GM19397 (cell line): Measurements from ENCODE around the gene SH2D3C.

Experiments used
- ATAC-seq: cut with Tn5 transposase; IDR thresholded peaks from one replicate; pipeline ENCODE4 v1.9.1; 2021; ENCODE audit warnings: mild to moderate bottlenecking, moderate library complexity; ENCODE audit not compliant: unreplicated experiment

Gene SH2D3C

DNA sequence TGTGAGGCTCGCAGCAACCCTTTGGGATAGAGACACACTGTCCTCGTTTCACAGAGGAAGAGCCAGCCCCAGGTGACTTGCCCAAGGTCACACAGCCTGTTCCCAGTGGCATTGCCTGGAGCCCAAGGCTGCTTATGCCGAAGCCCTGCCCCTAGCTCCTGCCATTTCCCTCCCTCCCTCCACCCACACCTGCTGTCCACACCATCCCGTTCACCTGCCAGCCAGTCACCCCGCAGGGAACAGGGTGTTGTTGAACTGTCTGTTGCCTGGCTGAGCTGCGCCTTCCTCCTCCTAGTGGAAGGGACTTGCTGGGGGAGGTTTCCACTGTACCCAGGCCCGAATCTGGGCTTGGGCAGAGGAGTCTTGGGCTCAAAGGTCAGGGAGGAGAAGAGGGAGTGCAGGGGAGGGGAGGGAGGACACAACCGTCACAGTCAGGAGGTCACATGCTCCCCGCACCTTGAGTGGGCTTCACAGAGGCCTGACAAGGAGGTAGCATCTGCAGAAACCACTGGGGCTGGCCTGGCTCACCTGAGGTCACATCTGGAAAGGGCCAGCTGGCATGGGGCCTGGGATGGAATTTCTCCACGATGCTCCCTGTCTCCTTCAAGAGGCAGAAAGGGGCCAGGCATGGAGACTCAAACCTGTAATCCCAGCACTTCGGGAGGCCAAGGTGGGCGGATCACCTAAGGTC, 56.3 kb downstream of the SH2D3C start:
- no peak for ATAC-seq

DNA sequence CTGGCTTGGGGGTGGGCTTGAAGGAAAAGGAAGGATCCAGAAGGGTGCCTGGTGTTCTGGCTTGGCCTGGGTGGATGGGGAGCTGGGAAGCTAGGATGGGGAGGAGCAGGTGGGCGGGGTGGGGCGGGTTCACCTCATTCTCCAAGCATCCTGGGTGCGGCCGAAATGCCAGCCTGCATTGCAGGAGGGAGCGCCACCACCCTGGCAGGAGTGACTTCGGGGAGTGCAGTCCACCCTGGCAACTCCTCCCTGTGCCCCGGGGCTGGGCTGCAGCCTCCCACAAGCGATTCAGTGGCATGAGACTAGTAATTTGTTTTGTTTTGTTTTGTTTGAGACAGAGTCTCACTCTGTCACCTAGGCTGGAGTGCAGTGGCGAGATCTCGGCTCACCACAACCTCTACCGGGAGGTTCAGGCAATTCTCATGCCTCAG, 57.1 kb downstream of the SH2D3C start:
- no peak for ATAC-seq

DNA sequence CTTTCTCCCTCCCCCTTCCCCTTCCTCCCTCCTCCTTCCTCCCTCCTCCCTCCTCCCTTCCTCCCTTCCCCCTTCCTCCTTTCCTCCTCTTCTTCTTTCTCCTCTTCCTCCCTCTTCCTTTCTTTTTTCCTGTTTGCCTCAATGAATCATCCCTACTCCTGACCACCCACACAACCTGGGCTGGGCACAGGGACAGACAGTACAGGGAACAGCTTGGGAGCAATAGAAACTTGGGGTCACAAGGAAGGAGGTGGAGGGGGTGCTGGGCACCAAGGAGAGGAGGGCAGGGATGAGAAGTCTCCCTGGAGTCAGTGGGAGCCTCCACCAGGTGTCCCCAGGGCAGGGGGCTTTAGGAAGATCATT, 57.6 kb downstream of the SH2D3C start:
- ATAC-seq: no peak

DNA sequence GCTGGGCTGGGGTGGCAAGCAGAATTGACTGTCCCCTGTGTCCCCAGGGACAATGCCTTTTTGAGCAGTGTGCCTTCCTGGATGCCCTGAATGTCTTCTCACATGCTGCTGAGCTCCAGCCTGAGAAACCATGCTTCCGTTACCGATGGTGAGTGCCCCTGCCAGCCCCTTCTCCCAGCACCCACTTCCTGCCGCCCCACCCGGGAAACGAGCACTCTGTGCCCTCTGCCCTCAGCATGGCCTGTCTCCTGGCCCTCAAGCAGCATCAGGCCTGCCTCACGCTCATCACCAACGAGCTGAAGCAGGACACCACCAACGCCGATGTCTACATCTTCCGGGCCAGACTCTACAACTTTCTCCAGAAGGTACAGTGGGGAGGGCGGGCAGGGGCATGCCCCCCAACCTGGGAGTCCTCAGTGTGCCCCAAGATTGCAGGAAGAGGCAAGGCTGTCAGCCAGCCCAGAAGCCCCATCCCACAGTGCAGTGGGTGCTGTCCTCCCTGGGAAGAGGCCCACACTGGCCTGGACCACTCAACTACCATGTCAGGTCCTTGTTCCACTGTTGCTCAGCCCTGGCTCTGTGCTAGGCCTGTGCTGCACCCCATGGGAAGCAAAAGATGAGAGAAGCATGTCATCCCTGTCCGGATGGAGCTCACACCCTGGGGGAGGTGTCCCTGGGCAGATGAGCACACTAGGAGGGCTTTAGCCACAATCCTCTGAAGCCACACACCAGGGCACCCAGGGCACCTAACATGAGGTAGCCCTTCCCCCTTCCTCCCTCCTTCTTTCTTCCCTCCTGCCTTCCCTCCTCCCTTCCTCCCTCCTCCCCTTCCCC, 58.2 kb downstream of the SH2D3C start:
- no peak for ATAC-seq

DNA sequence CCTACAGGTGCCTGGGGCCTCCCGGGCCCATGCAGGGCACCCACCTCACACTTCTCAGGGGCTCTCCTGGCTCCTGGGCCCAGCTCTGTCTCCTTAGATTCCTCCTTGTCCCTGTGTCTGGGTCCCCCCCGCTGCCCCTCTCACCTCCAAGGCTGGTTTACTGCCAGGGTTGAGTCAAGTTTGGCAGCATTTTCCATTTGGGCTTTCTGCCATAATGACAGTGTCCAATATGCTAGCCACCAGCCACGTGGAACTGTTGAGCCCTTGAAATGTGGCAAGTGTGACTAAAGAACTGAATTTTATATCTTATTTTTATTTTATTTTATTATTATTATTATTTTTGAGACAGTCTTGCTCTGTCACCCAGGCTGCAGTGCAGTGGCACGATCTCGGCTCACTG, 60.7 kb downstream of the SH2D3C start:
- ATAC-seq: no peak

DNA sequence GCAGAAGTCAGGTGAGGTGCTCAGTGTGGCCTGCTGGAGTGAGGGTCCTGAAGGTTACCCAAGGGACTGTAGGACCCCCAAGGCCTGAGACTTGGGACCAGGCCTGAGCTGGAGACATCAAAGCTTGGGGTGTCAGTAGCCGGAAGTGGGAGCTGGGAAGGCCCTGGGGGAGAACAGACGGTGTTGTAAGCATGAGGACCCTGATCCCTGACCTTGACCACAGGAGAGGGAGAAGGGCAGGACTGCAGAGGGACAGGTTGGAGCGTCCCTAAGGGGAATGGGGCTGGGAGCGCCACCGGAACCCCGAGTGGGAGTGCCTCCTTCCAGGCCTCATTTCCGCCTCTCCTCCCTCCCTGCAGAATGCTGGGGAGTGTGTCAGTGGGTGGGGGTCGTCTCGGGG, 62.1 kb downstream of the SH2D3C start:
- no peak for ATAC-seq

DNA sequence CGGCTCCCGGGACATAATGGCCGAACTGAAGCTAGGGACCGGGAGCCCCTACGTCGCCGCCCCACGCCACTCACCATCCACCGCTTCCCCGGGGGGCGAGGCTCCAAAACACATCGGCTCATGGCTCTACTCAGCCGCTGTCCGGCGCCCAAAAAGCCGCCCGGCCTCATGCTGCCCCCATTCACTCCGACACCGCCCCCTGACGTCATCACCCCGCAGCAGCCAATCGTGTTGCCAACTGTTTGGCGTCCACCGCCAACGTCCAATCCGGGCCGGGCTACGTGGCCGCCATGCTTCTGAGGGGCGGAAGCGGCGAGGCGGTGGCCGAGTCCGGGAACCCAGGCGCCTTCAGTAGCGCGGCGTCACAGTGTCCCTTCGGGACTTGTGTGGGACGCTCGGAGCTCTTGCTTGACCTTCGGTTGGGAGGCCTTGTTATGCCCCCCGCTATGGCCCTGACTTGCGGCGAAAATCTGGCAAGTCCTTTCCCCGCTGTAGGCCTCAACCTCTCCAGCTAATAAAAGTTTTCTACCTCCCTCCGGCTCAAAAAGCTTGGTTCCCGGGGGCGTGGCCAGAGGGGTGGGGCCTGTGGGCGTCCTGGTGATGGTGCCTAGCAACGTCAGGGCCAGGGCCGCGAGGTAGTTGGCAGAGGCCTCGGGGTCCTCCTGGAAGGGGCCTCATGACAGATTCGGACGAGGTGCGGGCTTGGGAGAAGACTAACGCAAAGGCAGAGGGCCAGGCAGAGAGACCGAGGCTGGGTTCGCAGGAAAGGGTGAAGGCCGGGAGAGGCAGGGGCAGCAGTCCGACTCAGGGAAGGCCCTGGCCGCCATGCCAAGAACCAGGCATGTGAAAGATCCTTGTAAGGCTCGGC, 62.8 kb downstream of the SH2D3C start, which contains the start of the genes PTRH1 and TTC16:
Gene PTRH1 (minus strand): TSS at position 194 of the 868 bp plus-strand sequence. CDS start 24 bp downstream, at position 170.
Gene TTC16 (plus strand): TSS at position 610 of the 868 bp plus-strand sequence. CDS start 67 bp downstream, at position 677.
- peak; percentile 89 for ATAC-seq

DNA sequence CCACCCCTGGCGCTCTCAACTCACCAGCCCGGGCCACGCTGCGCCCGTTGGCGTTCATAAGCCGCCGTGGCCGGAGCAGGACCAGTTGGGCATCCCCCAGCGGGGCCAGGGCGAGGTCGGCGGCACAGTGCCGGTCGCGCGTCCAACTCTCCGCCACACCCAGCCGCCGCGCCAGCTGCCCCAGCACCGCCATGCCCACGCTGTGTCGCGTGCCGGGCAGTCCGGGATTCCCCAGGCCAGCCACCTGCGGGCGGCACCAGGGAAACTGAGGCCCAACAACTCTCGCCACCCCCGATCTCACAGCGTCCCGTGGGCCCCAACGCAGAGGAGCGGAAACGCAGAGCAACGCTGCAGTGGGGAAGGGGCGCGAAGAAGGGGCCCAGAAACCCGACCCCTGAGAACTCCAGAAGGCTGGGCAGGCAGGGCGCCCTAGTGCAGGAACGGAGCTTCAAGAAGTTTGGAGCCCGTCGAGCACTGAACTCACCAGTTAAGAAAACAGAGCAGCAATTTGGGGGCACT, 63.5 kb downstream of the SH2D3C start:
- ATAC-seq: no peak

DNA sequence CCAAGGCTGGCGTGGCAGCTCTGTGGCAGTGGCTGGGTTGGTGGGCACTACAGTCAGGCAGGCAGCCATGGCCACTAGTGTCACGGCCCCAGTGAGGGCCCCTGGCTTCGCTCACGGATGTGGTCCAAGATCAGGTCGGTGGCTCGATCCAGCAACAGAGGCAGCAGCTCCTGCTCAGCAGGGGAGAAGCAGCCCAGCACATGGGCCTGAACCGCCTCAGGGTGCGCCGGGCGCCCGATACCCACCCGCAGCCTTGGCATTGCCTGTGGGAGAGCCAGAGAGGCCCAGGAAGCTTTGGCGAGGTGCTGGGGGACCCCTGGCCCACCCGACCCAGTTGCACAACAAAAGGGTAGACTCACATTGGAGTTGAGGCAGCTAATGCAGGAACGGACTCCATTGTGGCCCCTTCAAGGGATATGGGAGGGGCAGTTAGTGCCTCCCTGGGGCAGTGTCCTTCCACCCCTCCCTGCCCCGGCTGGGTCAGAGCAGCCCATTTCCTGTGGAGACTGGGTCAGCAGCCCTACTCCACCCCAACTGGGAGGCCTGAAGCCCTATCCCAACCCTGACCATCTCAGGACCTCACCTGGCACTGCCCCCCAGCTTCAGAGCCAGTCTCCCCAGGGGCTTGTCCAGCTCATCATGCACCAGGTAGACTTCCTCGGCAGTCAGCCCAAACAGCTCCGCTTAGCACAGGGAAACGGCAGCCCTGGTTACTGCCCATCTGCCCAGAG, 64.3 kb downstream of the SH2D3C start:
- no peak for ATAC-seq

DNA sequence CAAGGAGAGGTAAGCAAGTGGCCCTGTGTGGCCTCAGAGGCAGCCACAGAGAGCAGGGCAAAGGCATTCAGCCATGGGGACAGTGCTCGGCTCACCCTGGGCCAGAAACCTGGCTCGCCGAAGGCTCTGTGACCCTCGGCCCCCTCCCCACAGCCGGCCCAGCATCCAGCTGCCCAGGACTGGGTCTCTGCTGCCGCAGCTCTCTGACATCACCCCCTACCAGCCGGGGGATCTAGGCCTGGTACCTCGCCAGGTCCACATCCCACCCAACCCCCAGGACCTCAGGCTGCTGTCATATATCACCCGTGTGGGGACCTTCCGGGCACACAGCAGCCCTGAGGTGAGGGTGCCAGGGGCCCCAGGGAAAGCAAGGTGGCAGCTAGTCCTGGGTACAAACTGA, 65.6 kb downstream of the SH2D3C start:
- ATAC-seq: no peak

DNA sequence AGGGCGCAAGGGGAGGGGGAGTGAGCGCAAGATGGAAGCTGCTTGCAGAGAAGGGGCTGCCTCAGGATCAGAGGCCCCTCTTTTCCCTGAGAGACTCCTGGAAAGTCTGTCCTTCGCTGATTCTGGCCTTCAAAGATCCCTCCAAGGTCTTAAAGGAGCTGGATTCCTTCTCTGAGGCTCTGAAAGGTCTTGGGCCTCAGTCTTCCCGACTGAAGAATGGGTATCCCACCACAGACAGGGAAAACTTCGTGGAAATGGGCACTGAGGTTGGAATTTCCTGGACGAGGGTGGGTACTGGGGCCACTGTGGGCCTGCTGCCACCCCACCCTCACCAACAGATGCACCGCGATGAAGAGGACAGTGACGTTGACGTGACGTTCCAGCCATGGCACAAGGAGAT, 66.1 kb downstream of the SH2D3C start:
- ATAC-seq: no peak

DNA sequence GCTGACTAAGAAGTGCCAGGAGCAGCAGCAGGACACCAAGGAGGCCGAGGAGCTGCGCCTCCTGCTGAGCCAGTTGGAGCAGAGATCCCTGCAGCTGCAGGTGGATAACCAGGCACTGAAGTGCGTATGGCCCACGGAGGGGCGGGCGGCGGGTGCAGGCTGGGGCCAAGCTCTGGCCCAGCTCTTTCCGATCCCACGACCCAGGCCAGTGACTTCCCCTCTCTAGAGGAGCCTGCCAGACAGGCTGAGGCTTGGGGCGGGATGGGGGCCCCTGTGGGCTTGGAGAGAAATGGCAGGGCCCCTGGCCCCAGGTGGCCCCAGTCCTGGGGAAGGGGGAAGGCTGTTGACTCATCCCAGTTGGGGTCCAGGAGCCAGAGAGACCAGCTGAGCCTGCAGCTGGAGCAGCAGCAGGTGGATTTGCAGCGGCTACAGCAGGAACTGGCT, 66.6 kb downstream of the SH2D3C start:
- no peak for ATAC-seq

DNA sequence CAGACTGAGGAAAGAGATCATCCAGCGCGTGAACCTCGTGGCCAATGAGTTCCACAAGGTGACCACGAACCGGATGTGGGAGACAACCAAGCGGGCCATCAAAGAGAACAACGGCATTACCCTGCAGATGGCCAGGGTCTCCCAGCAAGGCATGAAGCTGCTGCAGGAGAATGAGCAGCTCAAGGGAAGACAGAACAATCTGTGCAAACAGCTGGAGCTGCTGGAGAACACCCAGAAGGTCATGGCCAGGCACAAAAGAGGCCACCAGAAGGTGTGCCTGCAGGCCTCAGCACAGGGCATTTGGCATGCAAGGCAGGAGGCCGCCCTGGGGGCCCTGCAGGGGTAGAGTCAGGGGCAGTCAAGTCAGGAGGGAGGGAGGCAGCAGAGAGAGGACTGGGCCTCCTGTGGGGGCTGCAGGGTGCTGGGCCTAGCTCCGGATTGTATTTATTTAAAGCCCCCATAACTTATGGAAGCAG, 67.2 kb downstream of the SH2D3C start:
- no peak for ATAC-seq

DNA sequence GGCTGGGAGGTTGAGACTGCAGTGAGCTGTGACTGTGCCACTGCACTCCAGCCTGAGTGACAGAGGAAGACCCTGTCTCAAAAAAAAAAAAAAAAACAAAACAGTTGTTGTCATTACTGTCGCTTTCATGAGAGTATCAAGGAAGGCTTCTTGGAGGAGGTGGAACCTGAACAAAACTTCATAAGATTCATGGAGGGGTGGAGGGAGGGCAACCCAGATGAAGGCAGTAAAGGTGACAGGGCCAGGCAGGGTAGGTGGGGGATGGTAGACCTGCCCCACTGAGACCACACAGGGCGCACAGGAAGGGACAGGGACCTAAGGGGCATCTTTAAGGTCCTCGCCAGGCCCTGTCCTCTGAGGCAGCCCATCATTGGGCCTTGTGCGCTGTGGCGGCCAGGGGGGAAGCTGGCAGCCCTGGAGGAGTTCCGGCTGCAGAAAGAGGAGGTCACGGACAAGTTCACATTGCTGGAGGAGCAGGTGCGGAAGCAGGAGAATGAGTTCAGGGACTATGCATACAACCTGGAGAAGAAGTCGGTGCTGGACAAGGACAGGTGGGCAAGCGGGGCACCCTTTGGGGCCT, 68.2 kb downstream of the SH2D3C start:
- ATAC-seq: no peak

DNA sequence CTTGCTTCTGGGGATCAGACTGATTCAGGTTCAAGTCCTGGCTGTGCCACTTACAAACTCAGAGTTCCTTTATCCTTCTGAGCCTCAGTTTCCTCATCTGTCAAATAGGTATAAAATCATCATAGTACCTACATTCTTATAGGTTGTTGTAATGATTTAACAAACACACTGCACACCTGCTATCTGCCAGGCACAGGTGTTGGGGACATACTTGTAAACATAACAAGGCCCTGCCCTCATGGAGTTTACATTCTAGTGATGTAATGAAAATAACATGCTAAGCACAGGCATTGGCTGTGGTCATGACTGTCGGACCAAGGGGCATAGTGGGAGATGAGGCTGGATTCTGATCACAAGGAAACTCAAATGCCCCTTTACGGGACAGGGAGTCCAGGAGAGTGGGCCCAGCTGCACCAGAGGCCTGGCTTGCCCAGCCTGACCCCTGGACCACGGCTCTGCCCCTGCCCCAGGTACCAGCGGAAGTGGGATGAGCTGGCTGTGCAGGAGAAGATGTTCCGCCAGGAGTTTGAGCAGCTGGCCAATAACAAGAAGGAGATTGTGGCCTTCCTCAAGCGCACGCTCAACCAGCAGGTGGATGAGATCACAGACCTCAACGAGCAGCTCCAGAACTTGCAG, 69.4 kb downstream of the SH2D3C start:
- ATAC-seq: no peak

DNA sequence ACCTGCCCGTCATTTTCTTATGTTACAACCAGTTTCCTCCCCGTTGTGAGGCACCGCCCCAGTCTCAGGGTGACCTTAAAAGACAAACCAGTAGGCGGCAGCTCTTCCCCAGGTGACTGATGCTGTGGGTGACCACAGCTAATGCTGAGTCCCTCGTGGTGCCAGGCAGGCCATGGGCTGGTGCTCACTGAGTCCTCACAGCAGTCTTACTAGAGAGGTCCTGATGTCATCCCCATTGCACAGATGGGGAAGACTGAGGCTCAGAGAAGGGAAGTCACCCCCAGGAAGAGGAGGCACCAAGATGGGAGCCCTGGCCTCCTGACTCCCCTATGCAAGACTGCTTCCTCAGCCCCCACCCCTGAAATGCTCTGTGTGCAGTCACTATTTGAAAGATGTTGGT, 70.7 kb downstream of the SH2D3C start:
- no peak for ATAC-seq

DNA sequence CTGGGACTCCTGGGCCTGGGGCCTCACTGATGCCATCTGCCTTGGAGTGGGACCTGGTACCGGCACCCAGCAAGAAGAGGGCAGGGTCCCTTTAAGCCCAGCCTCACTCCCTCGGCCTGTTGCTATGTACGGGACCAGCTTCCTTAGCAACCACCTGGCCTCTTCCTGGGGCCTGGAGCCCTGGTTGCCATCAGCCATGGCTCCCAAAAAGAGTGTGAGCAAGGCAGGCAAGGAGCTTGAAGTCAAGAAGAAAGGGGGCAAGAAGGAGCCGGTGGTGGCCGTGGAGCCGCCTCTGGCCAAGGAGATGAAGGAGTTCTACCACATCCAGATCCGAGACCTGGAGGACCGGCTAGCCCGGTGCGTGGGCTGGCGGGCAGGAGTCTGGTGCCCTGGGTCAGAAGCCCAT, 71.6 kb downstream of the SH2D3C start, which contains the start of gene CFAP157:
Gene CFAP157 (plus strand): TSS at position 153 of the 406 bp plus-strand sequence. CDS start 44 bp downstream, at position 197.
- ATAC-seq: no peak

DNA sequence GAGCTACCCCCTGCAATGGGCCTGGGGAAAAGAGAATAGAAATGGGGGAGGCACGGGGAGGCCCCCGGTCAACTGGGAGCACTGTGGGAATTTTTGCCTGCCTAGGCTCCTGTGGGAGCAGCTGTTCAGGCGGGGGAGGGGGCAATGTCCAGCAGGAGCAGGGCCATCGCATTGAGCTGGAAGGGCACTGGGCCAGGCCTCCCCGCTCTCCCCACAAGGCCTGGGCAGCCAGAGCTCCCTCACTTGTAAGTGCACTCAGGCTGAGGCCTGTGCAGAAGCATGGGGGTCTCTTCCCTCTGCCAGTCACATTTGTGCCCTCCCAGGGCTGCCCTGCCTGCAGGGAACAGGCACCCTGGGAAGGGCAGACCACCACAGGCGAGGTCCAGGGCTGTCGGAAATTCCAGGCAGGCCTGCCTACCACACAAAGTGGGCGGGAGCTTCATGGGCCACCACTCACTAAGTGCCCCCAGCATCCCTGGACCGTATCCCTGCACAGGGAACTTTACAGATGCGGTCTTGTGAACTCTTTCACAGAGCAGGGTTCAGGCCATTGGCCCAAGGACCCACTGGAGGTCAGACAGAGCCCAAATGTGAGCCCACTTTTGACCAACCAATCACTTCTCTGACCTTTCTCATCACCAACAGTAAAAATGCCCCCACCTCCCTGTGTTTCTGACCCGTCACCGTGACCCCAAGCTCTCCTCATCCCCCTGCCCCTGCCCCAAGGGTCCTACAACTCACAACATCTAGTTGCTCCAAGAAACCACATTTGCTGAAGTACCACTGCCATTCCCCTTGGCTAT, 72.7 kb downstream of the SH2D3C start:
- no peak for ATAC-seq
